ENCODE data around the gene CALHM3.

The CALHM3 gene

DNA sequence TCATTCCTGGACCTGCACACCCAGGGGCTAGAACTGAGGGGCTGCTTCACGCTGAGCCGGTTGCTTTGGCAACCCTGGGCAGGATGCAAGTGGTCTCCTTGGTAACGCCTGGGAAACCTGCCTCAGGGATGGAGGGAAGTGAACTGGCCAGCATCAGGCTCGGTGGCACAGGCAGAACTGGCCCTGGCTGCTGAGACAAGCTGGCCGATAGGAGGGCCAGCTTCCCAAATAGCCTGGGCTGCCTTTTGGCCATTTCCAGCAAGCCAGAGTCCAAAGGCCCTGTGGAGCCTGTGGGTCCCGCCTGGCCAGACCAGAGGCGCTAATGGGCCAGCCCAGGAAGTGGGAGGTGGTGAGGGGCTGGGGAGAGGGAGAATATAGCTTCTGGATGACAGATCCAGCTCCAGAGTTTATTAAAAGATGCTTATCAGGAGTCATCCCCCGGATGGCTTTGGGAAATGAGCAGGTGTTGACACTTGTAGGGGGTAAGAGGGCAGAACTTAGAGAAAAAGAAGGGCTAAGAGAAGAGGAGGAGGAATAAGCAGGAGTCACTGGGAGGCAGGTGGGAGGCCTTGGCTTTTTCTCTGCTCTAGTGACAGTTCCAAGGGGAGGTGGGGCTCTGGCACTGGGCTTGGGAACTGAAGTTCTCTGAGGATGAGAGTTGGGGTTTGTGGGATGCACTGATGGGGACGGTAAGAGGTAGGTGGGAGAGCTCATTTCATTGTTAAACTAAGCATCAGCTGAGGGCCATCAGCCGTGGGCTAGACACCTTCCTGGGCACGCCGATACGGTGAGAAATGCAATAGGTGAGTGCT lies 24.0 kb upstream of the CALHM3 start:
- TF ChIP-seq, protein P1, sequence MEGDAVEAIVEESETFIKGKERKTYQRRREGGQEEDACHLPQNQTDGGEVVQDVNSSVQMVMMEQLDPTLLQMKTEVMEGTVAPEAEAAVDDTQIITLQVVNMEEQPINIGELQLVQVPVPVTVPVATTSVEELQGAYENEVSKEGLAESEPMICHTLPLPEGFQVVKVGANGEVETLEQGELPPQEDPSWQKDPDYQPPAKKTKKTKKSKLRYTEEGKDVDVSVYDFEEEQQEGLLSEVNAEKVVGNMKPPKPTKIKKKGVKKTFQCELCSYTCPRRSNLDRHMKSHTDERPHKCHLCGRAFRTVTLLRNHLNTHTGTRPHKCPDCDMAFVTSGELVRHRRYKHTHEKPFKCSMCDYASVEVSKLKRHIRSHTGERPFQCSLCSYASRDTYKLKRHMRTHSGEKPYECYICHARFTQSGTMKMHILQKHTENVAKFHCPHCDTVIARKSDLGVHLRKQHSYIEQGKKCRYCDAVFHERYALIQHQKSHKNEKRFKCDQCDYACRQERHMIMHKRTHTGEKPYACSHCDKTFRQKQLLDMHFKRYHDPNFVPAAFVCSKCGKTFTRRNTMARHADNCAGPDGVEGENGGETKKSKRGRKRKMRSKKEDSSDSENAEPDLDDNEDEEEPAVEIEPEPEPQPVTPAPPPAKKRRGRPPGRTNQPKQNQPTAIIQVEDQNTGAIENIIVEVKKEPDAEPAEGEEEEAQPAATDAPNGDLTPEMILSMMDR (IDR thresholded peaks at IDR 0.05): no peak
- H3K4me3 Mint-ChIP-seq: peak overlapping the region; percentile 10

DNA sequence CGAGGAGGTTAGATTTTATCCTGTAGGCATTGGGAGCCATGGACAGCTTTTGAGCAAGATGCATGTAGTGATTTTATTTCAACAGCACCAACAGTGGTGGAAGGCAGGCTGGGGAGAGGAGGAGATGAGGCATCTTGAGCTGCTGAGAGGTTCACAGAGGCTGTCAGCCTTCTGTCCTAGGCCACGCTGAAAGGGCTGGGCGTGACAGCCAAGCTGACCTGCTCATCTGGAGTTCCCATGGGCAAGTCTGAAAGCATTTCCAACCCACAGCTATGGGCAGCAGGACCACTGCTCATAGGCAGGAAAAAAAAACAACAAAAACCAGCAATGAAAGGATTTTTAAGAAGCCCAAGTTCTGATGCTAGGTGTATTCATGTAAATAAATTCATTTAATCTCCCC lies 22.1 kb upstream of the CALHM3 start:
- no peak for DNase-seq
- Mint-ChIP-seq H3K4me1 (peaks cover 33% of the 10 kb centered on the region), H3K9me3 (peaks cover 13% of the 10 kb centered on the region), H3K4me3 (no peak overlapping the region), H3K27ac (no peak overlapping the region), H3K27me3 (ENCODE audit: low read depth, poor library complexity) (peaks cover 54% of the 10 kb centered on the region), H3K36me3 (ENCODE audit: low read depth) (no peaks in the 10 kb centered on the region)
- TF ChIP-seq, protein P1 (IDR thresholded peaks at IDR 0.05): no peak

More for the DNA sequence above, 24.0 kb upstream of the CALHM3 start:
- DNase-seq: no peak
- Mint-ChIP-seq H3K27ac (peak overlapping the region; percentile 49), H3K9me3 (peaks cover 3% of the 10 kb centered on the region), H3K36me3 (ENCODE audit: low read depth) (no peaks in the 10 kb centered on the region), H3K27me3 (ENCODE audit: low read depth, poor library complexity) (peaks cover 43% of the 10 kb centered on the region), H3K4me1 (peaks cover 47% of the 10 kb centered on the region)

DNA sequence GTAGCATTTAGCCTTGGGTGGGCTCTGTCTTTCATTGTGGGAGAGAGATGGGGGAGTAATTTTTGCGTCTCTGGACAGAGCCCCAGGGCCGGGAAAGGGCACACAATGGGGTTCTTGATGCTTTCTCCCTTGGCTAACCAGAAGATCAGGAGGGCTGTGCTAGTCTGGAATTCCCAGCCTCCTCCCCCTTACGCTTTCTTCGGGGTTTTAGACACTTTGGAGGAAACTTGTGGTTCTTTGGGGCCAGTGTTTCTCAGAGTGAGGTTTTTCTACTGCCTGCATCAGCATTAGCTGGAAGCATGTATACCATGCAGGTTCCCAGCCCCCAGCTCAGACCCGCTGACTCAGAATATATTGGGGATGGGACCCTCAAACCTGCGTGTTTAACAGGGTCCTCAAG lies 21.4 kb upstream of the CALHM3 start:
- H3K36me3 Mint-ChIP-seq (ENCODE audit: low read depth): no peaks in the 10 kb centered on the region
- peaks cover 58% of the 10 kb centered on the region for H3K27me3 Mint-ChIP-seq (ENCODE audit: low read depth, poor library complexity)
- H3K27ac Mint-ChIP-seq: no peak overlapping the region
- H3K4me3 Mint-ChIP-seq: no peak overlapping the region
- peaks cover 13% of the 10 kb centered on the region for H3K9me3 Mint-ChIP-seq
- peaks cover 38% of the 10 kb centered on the region for H3K4me1 Mint-ChIP-seq
- TF ChIP-seq, protein P1 (IDR thresholded peaks at IDR 0.05): no peak
- no peak for DNase-seq

DNA sequence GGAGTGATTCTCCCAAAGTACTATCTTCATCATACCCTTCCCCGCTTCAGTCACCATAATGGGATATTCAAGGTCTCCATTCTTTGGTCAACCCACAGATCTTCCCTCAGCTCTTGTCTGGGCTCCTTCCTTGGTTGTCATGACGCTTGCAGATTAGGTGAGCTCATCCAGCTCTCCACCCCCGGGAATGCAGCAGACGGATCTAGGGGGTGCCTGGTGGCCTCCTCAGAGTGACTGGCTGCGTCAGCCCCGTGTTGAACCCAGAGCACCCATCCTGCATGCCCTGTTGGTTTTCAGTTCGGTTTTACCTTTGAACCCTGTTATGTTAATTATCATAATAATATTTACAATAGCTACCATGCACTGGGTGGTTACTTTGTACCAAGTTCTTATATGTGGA lies 20.8 kb upstream of the CALHM3 start:
- Mint-ChIP-seq H3K27me3 (ENCODE audit: low read depth, poor library complexity) (peaks cover 64% of the 10 kb centered on the region), H3K36me3 (ENCODE audit: low read depth) (no peaks in the 10 kb centered on the region), H3K9me3 (peaks cover 13% of the 10 kb centered on the region), H3K27ac (no peak overlapping the region), H3K4me1 (peaks cover 38% of the 10 kb centered on the region), H3K4me3 (no peak overlapping the region)
- TF ChIP-seq, protein P1 (IDR thresholded peaks at IDR 0.05): no peak
- no peak for DNase-seq

DNA sequence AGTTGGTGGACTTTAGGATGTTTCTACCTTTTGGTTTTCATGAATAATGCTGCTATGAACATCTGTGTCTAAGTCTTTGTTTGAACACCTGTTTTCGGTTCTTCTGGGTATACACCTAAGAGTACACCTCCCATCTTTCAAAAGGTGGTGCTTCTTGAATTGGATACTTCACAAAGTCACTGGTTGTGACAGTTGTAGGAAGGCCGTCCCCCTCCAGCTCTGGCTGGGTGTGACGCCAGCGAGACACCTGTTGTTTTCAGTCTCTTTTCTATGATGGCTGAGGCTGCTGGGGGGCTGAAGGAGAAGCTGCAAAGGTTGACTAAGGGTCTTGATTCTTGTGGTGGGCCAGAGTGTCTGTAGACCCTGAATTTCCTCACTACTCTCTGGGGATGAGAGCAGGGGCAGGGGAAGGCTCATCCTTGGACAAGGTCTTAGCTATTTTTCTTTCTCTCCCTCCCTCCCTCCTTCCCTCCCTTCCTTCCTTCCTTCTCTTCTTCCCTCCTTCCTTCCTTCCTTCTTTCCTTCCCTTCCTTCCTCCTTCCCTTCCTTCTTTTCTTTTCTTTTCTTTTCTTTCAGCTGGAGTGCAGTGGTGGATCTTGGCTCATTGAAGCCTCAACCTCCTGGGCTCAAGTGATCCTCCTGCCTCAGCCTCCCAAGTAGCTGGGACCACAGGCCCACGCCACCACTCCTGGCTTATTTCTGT lies 20.0 kb upstream of the CALHM3 start:
- no peak for DNase-seq
- no peaks in the 10 kb centered on the region for H3K36me3 Mint-ChIP-seq (ENCODE audit: low read depth)
- TF ChIP-seq, protein P1 (IDR thresholded peaks at IDR 0.05): no peak
- H3K27ac Mint-ChIP-seq: no peak overlapping the region
- peaks cover 13% of the 10 kb centered on the region for H3K9me3 Mint-ChIP-seq
- no peak overlapping the region for H3K4me3 Mint-ChIP-seq
- H3K4me1 Mint-ChIP-seq: peaks cover 36% of the 10 kb centered on the region
- peaks cover 71% of the 10 kb centered on the region for H3K27me3 Mint-ChIP-seq (ENCODE audit: low read depth, poor library complexity)
